ENCODE data around the gene TES. TPM values are rescaled to one million over a fixed set of nuclear protein-coding genes. Genes with fewer than 3 reads are reported as not detected.

The TES gene
- total and polyA plus RNA-seq, 2 of the 8 experiments (the other 6 are each of a cell fraction or from before 2014, with no cell fraction given): 18.2 to 36.3 TPM

GRCh38 chr7:116298576-116298975 is 88.2 kb downstream of the TES start (continued):
- no peak for TF ChIP-seq HDAC6 (IDR thresholded peaks at IDR 0.05; ENCODE audit: low read depth, low read length)
- TF ChIP-seq EP300 (IDR thresholded peaks at IDR 0.05; ENCODE audit: borderline replicate concordance in 1 of 2, low read depth in 2 of 2, low read length in 2 of 2): no peak
- TF ChIP-seq RFX5 (IDR thresholded peaks at IDR 0.05; ENCODE audit: borderline replicate concordance, low read depth, low read length): no peak
